Measurements from ENCODE around the gene THAP2.

Gene THAP2

DNA sequence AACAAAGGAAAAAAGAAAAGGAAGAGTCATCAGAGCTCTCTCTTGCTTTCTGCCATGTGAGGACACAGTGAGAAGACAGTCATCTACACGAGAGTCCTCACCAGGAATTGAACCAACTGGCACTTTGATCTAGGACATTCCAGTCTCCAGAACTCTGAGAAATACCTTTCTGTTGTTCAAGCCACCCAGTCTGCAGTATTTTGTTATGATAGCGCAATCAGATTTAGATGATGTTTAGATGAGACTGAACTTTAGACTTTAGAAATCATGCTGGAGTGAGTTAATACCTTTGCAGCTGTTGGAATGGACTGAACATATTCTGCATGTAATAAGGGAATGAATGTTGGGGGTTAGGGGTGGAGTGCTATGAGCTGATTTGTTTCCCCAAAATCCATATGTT lies 62.4 kb downstream of the THAP2 start:
- Histone ChIP-seq H3K4me1 (no peaks in the 10 kb centered on the region), H3K9ac (no peak overlapping the region)

DNA sequence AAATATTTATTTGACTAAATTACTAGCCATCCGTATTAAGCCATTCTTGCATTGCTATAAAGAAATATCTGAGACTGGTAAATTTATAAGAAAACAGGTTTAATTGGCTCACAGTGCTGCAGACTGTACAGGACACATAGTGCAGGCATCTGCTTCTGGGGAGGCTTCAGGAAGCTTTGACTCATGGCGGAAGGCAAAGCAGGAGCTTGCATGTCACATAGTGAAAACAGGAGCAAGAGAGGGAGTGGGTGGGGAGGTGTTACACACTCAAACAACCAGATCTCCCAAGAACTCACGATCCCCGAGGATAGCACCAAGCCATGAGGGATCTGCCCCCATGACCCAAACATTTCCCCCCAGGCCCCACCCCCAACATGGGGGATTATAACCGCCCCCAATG lies 63.9 kb downstream of the THAP2 start:
- no peak overlapping the region for H3K9ac ChIP-seq
- H3K4me3 ChIP-seq, result no peak overlapping the region
- no peak overlapping the region for H3K4me2 ChIP-seq
- H3K4me1 ChIP-seq, result no peaks in the 10 kb centered on the region
- no peaks in the 10 kb centered on the region for H3K36me3 ChIP-seq
- H3K27me3 ChIP-seq, result no peaks in the 10 kb centered on the region
- H4K20me1 ChIP-seq, result no peaks in the 10 kb centered on the region
- H3K27ac ChIP-seq, result no peak overlapping the region
- no peaks in the 10 kb centered on the region for H3K9me3 ChIP-seq (replicated peaks in 1 of 11)
- no peak for TF ChIP-seq Cebpa-rat (IDR thresholded peaks at IDR 0.05)

More for the DNA sequence above, 62.4 kb downstream of the THAP2 start:
- no peaks in the 10 kb centered on the region for H3K9me3 ChIP-seq (replicated peaks in 1 of 11)
- H3K4me3 ChIP-seq, result no peak overlapping the region
- H3K27me3 ChIP-seq, result no peaks in the 10 kb centered on the region
- H4K20me1 ChIP-seq, result no peaks in the 10 kb centered on the region
- no peak overlapping the region for H3K27ac ChIP-seq
- TF ChIP-seq Cebpa-rat (IDR thresholded peaks at IDR 0.05), result no peak
- H3K4me2 ChIP-seq, result no peak overlapping the region
- no peaks in the 10 kb centered on the region for H3K36me3 ChIP-seq

Measured in BLaER1 treated with 17β-estradiol and CSF1 and Interleukin-3, amounts not matched to agents 10 nM and 100 nM (cell line).